ENCODE measurements around the gene IL17C.

- peak; percentile 44 for TF ChIP-seq EP300 (conservative IDR thresholded peaks at IDR 0.05; ENCODE audit: poor library complexity, severe bottlenecking)
- peak; percentile 51 for TF ChIP-seq CTCF (IDR thresholded peaks at IDR 0.05; ENCODE audit: poor library complexity, severe bottlenecking)
- TF ChIP-seq POLR2AphosphoS5 (IDR thresholded peaks at IDR 0.05): peak; percentile 48
- TF ChIP-seq EZH2 (IDR thresholded peaks at IDR 0.05; ENCODE audit: borderline replicate concordance, insufficient read depth, low read length, poor library complexity, severe bottlenecking): no peak
- no peak for TF ChIP-seq TAF1 (IDR thresholded peaks at IDR 0.05; ENCODE audit: low read depth)
- TF ChIP-seq REST (IDR thresholded peaks at IDR 0.05; ENCODE audit: borderline replicate concordance): no peak
Observed at GRCh38 chr16:88610909-88611812, 27.2 kb upstream of the IL17C start.

Data from neural cell (in vitro differentiated cells).